Subcutaneous adipose tissue (tissue), 4 donors: ENCODE measurements around the gene ZBTB20. TPM values are rescaled to one million over a fixed set of nuclear protein-coding genes. Genes with fewer than 3 reads are reported as not detected.

ENCODE experiments used
- CTCF ChIP-seq: fragments of 450-650 bp; IDR thresholded peaks from one replicate; pipeline ENCODE4 v1.5.1; 2016; ENCODE audit warnings: low read depth, mild to moderate bottlenecking, control low read depth, antibody characterized with exemption, moderate library complexity
- total RNA-seq, 4 donors: library from RNA; depleted of rRNA; stranded (reverse); fragments of >200 nt; gene quantifications; one replicate each; pipeline ENCODE4 v1.1.0, GENCODE V29; 2016

Gene ZBTB20
- total RNA-seq, 4 donors from 2014 or later: 60.3 to 93.4 (median 69.1) TPM

GRCh38 chr3:115141033-115141757 is 5.9 kb downstream of the ZBTB20 start:
- no peak for TF ChIP-seq CTCF

GRCh38 chr3:115139072-115139471 is 8.0 kb downstream of the ZBTB20 start:
- no peak for TF ChIP-seq CTCF

- no peak for TF ChIP-seq CTCF
Measured at GRCh38 chr3:115134648-115135347, 12.3 kb downstream of the ZBTB20 start.

GRCh38 chr3:115127208-115127607 is 19.9 kb downstream of the ZBTB20 start:
- no peak for TF ChIP-seq CTCF

GRCh38 chr3:115120597-115120996 is 26.5 kb downstream of the ZBTB20 start:
- TF ChIP-seq CTCF: no peak

- TF ChIP-seq CTCF: no peak
Measured at GRCh38 chr3:115113367-115113766, 33.7 kb downstream of the ZBTB20 start.

GRCh38 chr3:115111632-115112031 is 35.5 kb downstream of the ZBTB20 start:
- no peak for TF ChIP-seq CTCF
